Measurements from ENCODE around the gene ADO.

DNA sequence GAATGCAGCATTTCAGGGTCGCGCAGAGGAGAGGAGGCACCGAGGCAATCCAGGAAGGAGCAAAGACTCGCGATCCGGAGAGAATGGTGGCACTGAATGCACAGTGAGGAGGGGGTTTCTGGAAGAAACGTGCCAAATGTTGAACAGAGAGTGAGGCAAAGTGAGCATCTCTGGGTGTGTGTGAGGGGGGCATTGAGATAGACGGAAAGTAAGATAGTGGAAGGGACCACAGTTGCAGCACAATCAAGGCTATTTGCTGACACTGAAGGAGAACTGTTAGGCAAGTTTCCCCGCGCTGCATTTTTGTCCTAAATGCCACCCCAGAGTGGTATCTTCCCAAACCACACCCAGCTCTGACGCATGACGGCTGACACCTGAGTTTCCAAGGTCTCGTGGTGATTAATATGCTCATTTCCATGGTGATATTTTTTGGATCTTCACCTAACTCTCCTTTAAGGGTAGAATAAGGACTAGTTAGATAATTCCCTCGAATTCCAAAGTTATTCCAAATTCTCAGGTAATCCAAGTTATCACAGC lies 14.4 kb upstream of the ADO start:
- TF ChIP-seq POLR2A (IDR thresholded peaks at IDR 0.05), result no peak
- TF ChIP-seq, protein P1, sequence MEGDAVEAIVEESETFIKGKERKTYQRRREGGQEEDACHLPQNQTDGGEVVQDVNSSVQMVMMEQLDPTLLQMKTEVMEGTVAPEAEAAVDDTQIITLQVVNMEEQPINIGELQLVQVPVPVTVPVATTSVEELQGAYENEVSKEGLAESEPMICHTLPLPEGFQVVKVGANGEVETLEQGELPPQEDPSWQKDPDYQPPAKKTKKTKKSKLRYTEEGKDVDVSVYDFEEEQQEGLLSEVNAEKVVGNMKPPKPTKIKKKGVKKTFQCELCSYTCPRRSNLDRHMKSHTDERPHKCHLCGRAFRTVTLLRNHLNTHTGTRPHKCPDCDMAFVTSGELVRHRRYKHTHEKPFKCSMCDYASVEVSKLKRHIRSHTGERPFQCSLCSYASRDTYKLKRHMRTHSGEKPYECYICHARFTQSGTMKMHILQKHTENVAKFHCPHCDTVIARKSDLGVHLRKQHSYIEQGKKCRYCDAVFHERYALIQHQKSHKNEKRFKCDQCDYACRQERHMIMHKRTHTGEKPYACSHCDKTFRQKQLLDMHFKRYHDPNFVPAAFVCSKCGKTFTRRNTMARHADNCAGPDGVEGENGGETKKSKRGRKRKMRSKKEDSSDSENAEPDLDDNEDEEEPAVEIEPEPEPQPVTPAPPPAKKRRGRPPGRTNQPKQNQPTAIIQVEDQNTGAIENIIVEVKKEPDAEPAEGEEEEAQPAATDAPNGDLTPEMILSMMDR (IDR thresholded peaks at IDR 0.05 in 4 of 5, conservative IDR thresholded peaks at IDR 0.05 in 1 of 5), result no peak
